Measurements from ENCODE around the gene CDK5RAP1. TPM values are rescaled to one million over a fixed set of nuclear protein-coding genes. Genes with fewer than 3 reads are reported as not detected.
"Not testable (repeated sequence)": the region's sequence is repeated elsewhere in the genome, so short reads cannot be mapped to it uniquely, and the experiment has no call there.

CDK5RAP1 gene
- total RNA-seq, 2 experiments from 2014 or later = 43.4 to 45.6 TPM

DNA sequence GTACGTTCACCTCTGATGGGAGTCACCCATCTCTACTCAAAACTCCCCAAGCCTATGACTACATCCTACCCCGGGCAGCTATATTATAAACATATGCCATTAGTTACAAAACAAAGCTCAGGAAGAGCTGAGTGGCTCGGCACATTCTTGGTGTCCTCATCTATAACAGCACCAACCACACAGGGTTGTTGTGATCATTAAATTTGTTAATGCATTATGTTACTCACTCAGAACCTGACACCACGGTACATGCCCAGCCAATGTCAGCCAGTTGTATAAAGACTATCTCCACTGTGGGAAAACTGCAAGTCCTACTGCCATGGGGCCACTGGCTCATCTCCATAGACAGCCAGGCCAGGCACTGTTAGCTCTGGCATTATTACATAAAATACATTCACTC lies 7.7 kb downstream of the CDK5RAP1 start:
- ChIA-PET CTCF (no interaction called here), POLR2A (no interaction called here)

DNA sequence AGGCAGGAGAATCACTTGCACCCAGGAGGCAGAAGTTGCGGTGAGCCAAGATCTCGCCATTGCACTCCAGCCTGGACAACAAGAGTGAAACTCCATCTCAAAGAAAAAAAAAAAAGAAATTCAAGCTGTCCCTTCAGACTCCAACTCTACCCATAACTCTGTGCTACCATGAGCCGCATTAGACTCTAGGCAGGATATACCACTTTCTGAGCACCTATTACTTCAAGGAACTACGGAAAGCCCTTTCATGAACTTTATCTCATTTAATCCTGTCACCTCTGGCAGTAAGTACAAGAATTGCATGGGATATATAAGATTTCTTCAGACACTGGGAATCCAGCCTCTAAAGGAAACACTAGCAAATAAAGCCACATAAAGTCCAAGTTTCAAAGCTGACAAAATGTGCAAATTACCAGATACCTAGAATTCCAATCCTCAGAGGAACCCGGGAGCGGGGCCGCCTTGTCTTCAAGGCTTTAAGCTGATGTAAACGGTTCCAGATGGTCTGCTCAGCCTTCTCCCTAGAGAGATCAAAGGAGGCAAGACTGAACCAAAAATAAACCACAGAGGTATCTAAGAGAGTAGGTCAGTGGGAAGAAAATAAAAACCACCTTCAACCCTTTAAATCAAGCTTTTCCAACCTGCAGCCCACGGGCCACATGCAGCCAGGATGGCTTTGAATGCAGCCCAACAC lies 9.4 kb downstream of the CDK5RAP1 start:
- ChIA-PET POLR2A (no interaction called here), CTCF (interaction anchor here (1.1 kb wide), 1 partner anchor 15 kb away, joined by 3 read pairs; no protein-coding TSS in a partner anchor)

- POLR2A ChIA-PET, CTCF ChIA-PET: not testable (repeated sequence)
Observed at GRCh38 chr20:33389326-33389725, 12.0 kb downstream of the CDK5RAP1 start.

DNA sequence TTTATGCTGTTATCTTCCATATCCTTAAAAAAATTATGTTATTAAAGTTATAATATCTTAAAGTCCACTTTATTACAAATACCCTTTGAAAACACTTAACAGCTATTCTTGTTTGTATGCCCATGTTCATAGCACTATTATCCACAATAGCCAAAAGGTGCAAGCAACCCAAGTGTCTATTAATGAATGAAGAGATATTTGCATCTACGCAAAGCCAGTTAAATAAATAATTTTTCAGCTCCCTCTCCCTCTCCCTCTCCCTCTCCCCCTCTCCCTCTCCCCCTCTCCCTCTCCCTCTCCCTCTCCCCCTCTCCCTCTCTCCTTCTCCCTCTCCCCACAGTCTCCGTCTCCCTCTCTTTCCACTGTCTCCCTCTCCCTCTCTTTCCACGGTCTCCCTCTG lies 13.1 kb downstream of the CDK5RAP1 start:
- CTCF ChIA-PET = no interaction called here
- POLR2A ChIA-PET = no interaction called here

GRCh38 chr20:33387177-33387576 lies 14.1 kb downstream of the CDK5RAP1 start:
- ChIA-PET CTCF (no interaction called here), POLR2A (no interaction called here)

- POLR2A ChIA-PET = no interaction called here
- CTCF ChIA-PET = interaction anchor here (0.6 kb wide), 1 partner anchor 1434 kb away, joined by 3 read pairs; no protein-coding TSS in a partner anchor
Observed at GRCh38 chr20:33386673-33387072, 14.6 kb downstream of the CDK5RAP1 start.

- ChIA-PET POLR2A (no interaction called here), CTCF (no interaction called here)
Observed at GRCh38 chr20:33377366-33377765, 24.0 kb downstream of the CDK5RAP1 start.

GRCh38 chr20:33373735-33374605 lies 27.3 kb downstream of the CDK5RAP1 start:
- ChIA-PET POLR2A (no interaction called here), CTCF (no interaction called here)

GRCh38 chr20:33372993-33373441 lies 28.3 kb downstream of the CDK5RAP1 start:
- ChIA-PET CTCF (interaction anchor here (0.7 kb wide), 1 partner anchor 227 kb away, joined by 3 read pairs; no protein-coding TSS in a partner anchor), POLR2A (no interaction called here)

- POLR2A ChIA-PET = no interaction called here
- CTCF ChIA-PET = interaction anchor here (0.6 kb wide), 1 partner anchor 407 kb away, joined by 3 read pairs; no protein-coding TSS in a partner anchor
Observed at GRCh38 chr20:33370291-33370690, 31.0 kb downstream of the CDK5RAP1 start.

DNA sequence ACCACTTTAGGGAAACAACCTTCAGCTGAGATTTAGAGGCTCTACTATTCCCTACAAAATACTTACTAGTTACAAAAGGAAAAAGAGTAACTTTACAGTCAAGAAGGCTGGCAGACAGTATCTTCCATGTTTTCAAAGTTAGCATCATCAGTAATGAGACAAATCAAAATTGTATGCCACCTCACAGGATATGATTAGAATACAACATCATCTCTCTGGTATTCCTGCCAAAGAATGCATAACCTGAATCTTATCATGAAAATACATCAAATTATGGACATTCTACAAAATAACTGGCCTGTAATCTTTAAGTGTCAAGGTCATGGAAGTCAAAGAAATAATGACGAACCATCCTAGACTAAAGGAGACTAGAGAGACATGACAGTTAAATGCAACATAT lies 38.4 kb downstream of the CDK5RAP1 start:
- CTCF ChIA-PET = no interaction called here
- POLR2A ChIA-PET = no interaction called here

DNA sequence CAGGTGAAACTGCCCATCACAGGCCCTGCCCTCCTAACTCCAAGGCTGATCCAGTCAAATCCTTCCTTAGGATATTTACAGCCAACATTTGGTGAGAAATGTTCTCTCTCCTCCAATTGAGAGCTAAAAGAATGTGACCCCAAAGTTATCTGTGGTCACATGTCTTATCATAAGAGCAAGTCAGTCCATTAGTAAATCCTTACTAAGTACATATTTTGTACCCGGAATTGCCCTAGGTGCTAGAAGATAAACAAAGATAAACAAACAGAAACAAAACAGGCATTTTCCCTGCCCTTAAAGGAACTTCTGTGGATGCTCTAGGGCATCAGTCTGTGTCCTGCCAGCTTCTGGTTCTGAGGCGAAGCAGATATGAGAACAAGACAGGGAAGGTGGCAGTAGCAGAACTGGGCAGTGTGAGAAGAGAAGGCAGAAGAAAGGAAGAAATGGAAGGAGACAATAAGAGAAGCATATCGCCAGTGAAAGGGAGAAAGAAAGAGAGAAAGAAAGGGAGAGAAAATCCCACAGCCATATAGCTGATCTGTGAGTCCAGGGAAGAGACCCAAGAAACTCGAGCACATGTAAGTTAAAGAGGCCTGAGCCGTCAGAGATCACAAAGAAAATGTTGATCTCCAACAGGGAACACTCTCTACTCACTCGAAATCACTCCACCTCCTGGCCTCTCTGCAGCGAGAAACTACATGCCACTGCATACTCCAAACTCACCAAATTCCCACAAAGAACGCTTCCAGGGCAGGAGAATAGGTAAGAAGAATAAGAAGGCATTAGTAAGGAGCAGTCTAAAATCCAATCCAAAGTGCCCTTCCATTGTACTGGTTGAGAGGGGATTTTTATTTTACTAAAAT lies 41.7 kb downstream of the CDK5RAP1 start:
- ChIA-PET CTCF (no interaction called here), POLR2A (no interaction called here)

DNA sequence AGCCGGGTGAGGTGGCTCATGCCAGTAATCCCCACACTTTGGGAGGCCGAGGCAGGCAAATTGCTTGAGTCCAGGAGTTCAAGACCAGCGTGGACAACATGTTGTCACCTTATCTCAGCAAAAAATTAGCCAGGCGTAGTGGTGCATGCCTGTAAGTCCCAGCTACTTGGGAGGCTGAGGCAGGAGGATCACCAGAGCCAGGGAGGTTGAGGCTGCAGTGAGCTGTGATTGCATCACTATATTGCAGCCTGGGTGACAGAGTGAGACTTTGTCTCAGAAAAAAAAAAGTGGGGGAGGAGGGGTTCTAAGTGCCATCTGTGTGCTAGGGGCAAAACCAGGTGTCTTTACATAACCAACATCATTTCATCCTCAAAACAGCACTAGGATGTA lies 48.3 kb downstream of the CDK5RAP1 start:
- ChIA-PET POLR2A (no interaction called here), CTCF (no interaction called here)

DNA sequence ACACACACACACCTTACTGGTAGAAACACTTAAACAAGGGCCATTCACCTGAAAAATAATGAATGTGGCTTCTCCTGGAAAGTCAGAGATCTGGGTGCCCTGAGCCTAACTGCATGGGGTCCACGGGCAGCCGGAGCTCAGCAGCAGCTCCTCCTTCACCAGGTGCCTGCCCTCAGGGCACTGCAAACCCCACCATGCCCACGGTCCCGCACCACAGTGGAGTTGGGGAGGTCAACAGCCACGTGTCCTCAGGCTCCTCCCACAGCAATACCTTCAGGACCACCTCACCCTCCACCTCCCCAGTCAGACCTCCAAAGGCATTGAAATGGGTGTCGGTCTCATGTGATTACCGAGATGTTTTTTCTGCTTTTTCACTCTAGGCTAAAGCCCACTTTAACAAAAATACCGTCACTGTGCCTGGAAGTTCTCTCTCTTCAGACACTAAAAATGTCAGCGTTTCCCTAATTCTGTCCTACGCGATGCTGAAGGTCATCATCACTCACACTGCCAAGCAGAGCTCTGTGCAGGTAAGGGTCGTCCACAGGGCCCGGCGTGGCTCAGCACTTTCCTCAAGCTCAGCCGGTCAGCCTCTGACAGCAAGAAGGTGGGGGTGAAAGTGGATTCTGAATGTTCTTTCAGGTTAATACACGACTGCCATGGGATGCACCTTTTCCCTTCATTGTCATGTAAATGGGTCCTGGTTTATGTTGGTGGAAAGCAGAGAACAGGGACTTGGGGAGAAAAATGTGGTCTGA lies 48.9 kb downstream of the CDK5RAP1 start:
- CTCF ChIA-PET = no interaction called here
- POLR2A ChIA-PET = no interaction called here

DNA sequence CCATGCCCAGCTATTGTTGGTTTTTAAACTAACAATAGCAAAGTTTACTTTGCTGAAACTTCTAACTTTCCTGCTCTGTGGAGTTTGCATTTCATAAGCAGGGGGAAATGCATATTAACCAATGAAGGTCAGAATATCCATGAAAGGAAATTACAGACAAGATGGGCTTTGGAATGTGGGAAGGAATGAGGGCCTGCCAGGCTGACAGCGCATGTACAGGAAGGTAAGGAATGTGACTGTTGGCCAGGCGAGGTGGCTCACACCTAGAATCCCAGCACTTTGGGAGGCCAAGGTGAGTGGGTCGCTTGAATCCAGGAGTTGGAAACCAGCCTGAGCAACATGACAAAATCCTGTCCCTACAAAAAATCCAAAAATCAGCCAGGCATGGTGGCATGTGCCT lies 49.6 kb downstream of the CDK5RAP1 start:
- ChIA-PET CTCF (no interaction called here), POLR2A (no interaction called here)

DNA sequence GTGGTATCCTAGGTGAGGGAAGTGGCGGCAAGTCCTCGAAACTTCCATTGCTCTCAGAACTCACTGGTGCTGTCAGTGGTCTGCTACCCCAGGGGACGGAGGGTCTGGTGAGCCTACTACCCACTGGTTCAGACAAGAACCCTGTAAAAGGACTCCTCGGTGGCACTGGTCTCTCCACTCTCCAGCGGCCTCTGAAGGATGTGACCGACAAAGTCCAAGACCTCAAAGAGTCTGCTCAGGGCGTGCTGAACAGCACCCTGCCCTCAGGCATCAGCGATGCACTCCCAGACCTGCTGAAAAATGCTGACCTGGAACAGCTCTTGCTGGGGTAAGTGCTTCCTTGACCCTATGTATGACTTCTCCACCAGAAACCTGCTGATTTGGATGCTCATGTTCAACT lies 51.8 kb downstream of the CDK5RAP1 start:
- ChIA-PET POLR2A (no interaction called here), CTCF (interaction anchor here (1.0 kb wide), 1 partner anchor 49 kb away, joined by 4 read pairs; no protein-coding TSS in a partner anchor)

- CTCF ChIA-PET = interaction anchor here (1.0 kb wide), 1 partner anchor 48 kb away, joined by 4 read pairs; no protein-coding TSS in a partner anchor
- POLR2A ChIA-PET = no interaction called here
Observed at GRCh38 chr20:33348136-33348937, 53.0 kb downstream of the CDK5RAP1 start.

DNA sequence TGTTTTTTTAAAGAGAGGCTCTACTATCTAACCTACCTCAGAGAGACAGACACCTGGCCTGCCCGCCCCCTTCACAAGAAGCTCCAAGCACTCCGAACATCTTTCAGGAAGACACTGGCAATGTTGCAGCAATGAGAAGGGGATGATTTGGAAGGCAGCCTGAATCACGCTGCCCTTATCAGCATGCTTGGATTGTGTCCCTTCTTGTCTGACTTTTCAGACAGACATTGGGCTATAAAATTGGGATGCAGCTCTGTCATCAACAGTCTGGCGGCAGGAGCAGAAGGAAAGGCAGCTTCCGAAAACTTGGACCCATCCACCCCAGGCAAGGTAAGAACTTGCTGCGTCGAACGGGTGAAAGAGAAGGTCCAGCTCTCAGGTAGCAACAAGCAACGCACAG lies 56.0 kb downstream of the CDK5RAP1 start:
- ChIA-PET POLR2A (no interaction called here), CTCF (no interaction called here)

DNA sequence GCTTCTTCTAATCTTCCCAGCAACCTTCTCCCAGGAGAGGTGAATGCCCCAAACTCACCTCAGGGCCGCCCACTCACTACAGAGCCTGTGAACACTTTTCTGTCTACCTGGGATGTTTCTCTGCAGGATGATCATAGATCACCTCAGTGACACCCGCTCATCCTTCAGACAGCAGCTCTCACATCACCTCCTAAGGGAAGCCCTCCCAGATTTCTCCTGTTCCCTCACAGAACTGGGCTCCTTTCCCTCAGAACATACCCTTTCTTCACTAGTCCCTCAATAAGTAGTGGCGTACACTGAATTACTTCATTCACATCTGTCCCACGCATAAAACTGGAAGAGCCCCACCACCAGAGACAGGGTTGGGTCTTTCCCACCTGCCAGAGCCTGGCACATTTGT lies 57.8 kb downstream of the CDK5RAP1 start:
- ChIA-PET CTCF (no interaction called here), POLR2A (interaction anchor here (0.5 kb wide), 1 partner anchor 372 kb away, joined by 3 read pairs; no protein-coding TSS in a partner anchor)

All from activated CD8-positive, alpha-beta memory T cell treated with anti-CD3 and anti-CD28 coated beads for 36 hours (primary cell).